GM12872 (cell line): ENCODE data around the gene MGMT.

Source experiments
- CTCF ChIP-seq: IDR thresholded peaks from 3 replicates; pipeline ENCODE4 v1.5.1; 2011; ENCODE audit warnings: low read depth, mild to moderate bottlenecking, low read length, moderate library complexity; ENCODE audit not compliant: insufficient read depth

The MGMT gene

GRCh38 chr10:129648856-129649255 is 181.8 kb downstream of the MGMT start:
- TF ChIP-seq CTCF = no peak

- no peak for TF ChIP-seq CTCF
Measured at GRCh38 chr10:129652021-129652420, 185.0 kb downstream of the MGMT start.

- no peak for TF ChIP-seq CTCF
Measured at GRCh38 chr10:129652521-129653201, 185.6 kb downstream of the MGMT start.

GRCh38 chr10:129653428-129653827 is 186.4 kb downstream of the MGMT start:
- no peak for TF ChIP-seq CTCF

GRCh38 chr10:129653861-129654260 is 186.8 kb downstream of the MGMT start:
- TF ChIP-seq CTCF = no peak

GRCh38 chr10:129654461-129654860 is 187.4 kb downstream of the MGMT start:
- TF ChIP-seq CTCF = no peak

- no peak for TF ChIP-seq CTCF
Measured at GRCh38 chr10:129655007-129655678, 188.1 kb downstream of the MGMT start.
